Measurements from ENCODE around the gene DCHS1. TPM values are rescaled to one million over a fixed set of nuclear protein-coding genes. Genes with fewer than 3 reads are reported as not detected.

Gene DCHS1
- total and polyA plus RNA-seq, 10 of the 15 experiments (the other 5 are each of a cell fraction or from before 2014, with no cell fraction given) = 0.02 to 0.64 (median 0.18) TPM; not detected in 1

- BruUV-seq (replicated peaks) = no TSS peak
- RAD21 ChIA-PET (ENCODE audit: unreplicated experiment) = no interaction called here
- Histone ChIP-seq H3K9ac (ENCODE audit: control insufficient read depth, insufficient read depth, low read length) (no peak overlapping the region), H3K4me1 (ENCODE audit: control insufficient read depth, insufficient read depth, low read length) (peaks cover 15% of the 10 kb centered on the region), H2AFZ (ENCODE audit: control insufficient read depth, low read depth, low read length) (no peak overlapping the region), H3K4me2 (ENCODE audit: control insufficient read depth, insufficient read depth) (no peak overlapping the region), H3K27ac (ENCODE audit: control insufficient read depth, insufficient read depth) (no peak overlapping the region), H3K79me2 (ENCODE audit: control insufficient read depth, insufficient read depth, low read length) (no peaks in the 10 kb centered on the region), H3K27me3 (replicated peaks in 1 of 2; ENCODE audit: control insufficient read depth in 2 of 2, insufficient read depth in 2 of 2, low read length in 1 of 2) (peaks cover 0 to 3% of the 10 kb centered on the region in 2 experiments; a peak in 3 of 4 replicates), H3K9me3 (replicated peaks; ENCODE audit: control insufficient read depth, insufficient read depth, low read length) (no peaks in the 10 kb centered on the region), H3K4me3 (no peak overlapping the region), H3K36me3 (ENCODE audit: control insufficient read depth in 2 of 2, insufficient read depth in 2 of 2, low read length in 1 of 2) (no peaks in the 10 kb centered on the region), H4K20me1 (ENCODE audit: control insufficient read depth, insufficient read depth) (no peaks in the 10 kb centered on the region)
- ATAC-seq (no peak), FAIRE-seq (no peak), DNase-seq (ENCODE audit: low read depth, low spot score) (no peak)
- WGBS (ENCODE audit: insufficient coverage, insufficient replicate concordance, low lambda C conversion rate, missing lambda C conversion rate) = 51% methylated on average over 6 of the region's 6 CpGs
- in situ Hi-C loops (cut with MboI) (no loop called here), intact Hi-C loops (cut with micrococcal nuclease; ENCODE audit: unreplicated experiment) (no loop called here)
- POLR2A ChIA-PET = no interaction called here
- CTCF ChIA-PET = interaction anchor here (4.7 kb wide), 1 partner anchor 8 kb away, joined by 22 read pairs; no protein-coding TSS in a partner anchor
- SMC1A ChIA-PET (ENCODE audit: uncharacterized antibody, unreplicated experiment) = interaction anchor here (1.4 kb wide), 1 partner anchor 31 kb away, joined by 3 read pairs; the partner anchor contains the start of gene TPP1
- no peak for TF ChIP-seq ASH2L (IDR thresholded peaks at IDR 0.05; ENCODE audit: borderline replicate concordance, low read depth)
- no peak for TF ChIP-seq ZBTB40 (IDR thresholded peaks at IDR 0.05; ENCODE audit: borderline replicate concordance)
- no peak for TF ChIP-seq EP300 (IDR thresholded peaks at IDR 0.05; ENCODE audit: borderline replicate concordance in 1 of 2, control insufficient read depth in 1 of 2, low read depth in 2 of 2, low read length in 2 of 2)
- no peak for TF ChIP-seq NFXL1 (IDR thresholded peaks at IDR 0.05; ENCODE audit: borderline replicate concordance)
- no peak for TF ChIP-seq TCF7 (IDR thresholded peaks at IDR 0.05; ENCODE audit: borderline replicate concordance)
- no peak for TF ChIP-seq TCF3 (IDR thresholded peaks at IDR 0.05; ENCODE audit: borderline replicate concordance, insufficient read depth, low read depth, low read length)
- no peak for TF ChIP-seq BCL3 (IDR thresholded peaks at IDR 0.05; ENCODE audit: borderline replicate concordance, insufficient read depth, low read depth, low read length, poor library complexity, severe bottlenecking)
- TF ChIP-seq E4F1 (IDR thresholded peaks at IDR 0.05; ENCODE audit: borderline replicate concordance, partially characterized antibody) = no peak
- no peak for TF ChIP-seq POLR2AphosphoS5 (IDR thresholded peaks at IDR 0.05; ENCODE audit: low read length)
- no peak for TF ChIP-seq PML (IDR thresholded peaks at IDR 0.05; ENCODE audit: low read length)
- no peak for TF ChIP-seq NBN (IDR thresholded peaks at IDR 0.05)
Measured at GRCh38 chr11:6650980-6651379, 4.6 kb downstream of the DCHS1 start.

All from GM12878 (cell line).